HG03039 (cell line): Measurements from ENCODE around the gene CARS2.

ENCODE experiments used
- ATAC-seq: cut with Tn5 transposase; IDR thresholded peaks from one replicate; pipeline ENCODE4 v1.9.1; 2021; ENCODE audit warnings: mild to moderate bottlenecking, moderate library complexity; ENCODE audit not compliant: unreplicated experiment

Gene CARS2

DNA sequence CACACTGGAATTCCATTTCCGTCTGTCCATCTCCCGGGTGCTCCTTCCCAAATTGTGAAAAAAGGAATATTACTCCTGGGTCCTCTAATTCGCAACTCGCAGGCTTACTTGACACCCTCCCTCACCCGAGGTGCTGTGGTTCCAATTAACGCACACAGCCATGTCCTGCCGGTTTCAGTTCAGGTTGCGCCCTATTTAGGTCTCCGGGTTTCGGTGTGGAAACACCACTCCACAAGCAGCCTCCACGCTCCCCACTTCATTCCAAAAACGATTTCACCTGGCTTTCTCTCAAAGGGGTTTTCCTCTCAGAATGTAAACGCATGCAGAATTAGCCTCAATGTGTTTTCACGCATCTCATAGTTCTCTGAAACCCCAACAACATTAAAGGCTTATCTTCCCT, 52.6 kb downstream of the CARS2 start:
- no peak for ATAC-seq

GRCh38 chr13:110652764-110653163, 53.2 kb downstream of the CARS2 start:
- no peak for ATAC-seq

GRCh38 chr13:110652231-110652730, 53.6 kb downstream of the CARS2 start:
- no peak for ATAC-seq

DNA sequence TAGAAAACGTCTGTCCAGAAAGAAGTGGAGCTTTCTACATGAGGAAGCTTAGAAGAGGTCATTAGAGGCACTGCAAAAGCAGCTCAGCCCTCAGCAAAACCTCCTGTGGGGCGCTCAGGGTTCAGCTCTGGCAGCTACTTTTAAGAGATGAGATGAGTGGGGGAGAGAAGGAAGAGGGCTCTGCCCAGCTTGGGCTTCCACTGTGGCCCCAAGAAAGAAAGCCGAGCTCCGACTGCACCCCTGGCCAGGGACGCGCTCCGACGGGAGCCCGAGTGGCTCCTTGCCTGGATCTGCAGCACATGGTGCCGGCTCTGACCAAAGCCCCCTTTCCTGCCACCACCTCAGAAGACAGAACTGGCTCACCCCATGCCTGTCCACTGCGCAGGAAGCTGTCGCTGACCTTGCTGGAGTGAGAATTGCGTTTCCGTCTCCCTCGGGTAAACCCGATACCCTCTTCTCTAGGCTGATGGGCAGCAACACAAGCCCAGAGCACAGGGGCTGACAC, 54.1 kb downstream of the CARS2 start:
- no peak for ATAC-seq

DNA sequence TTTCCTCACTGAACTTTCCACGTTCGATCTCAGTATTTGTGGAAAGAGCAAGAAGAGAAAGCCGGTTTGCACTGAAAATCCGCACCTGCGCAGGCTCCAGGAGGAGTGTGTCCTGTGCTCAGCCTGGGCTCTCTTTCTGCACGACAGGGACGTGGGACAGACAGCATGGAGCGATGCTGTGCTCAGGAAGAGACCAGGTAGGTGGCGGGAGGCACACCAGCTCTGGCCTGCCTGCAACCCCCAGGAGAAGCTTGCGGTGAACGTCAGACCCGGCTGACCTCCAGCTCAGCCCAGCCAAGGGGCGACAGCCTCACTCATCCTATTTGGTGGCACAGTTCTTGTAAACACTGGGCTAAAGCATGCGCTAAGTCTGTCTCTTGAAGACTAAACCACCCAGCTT, 54.6 kb downstream of the CARS2 start:
- no peak for ATAC-seq

DNA sequence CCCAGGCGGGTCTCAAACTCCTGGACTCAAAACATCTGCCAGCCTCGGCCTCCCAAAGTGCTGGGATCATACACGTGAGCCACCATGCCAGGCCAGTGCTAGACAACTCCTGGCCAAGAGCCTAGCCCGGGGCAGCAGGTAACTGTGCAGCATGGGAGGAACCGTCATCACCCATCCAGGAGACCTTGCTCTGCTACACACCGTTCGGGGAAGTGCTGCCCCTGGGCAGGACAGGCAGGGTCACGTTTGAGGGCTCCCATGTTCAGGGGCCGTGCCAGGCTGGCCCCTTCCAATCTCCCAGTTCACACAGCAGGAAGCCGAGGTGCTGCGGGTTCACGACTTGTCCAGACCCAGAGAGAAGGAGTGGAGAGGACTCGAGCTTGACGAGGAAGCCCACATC, 55.5 kb downstream of the CARS2 start:
- ATAC-seq = no peak

GRCh38 chr13:110649551-110649950, 56.4 kb downstream of the CARS2 start:
- ATAC-seq = no peak

GRCh38 chr13:110648848-110649421, 57.0 kb downstream of the CARS2 start:
- no peak for ATAC-seq

DNA sequence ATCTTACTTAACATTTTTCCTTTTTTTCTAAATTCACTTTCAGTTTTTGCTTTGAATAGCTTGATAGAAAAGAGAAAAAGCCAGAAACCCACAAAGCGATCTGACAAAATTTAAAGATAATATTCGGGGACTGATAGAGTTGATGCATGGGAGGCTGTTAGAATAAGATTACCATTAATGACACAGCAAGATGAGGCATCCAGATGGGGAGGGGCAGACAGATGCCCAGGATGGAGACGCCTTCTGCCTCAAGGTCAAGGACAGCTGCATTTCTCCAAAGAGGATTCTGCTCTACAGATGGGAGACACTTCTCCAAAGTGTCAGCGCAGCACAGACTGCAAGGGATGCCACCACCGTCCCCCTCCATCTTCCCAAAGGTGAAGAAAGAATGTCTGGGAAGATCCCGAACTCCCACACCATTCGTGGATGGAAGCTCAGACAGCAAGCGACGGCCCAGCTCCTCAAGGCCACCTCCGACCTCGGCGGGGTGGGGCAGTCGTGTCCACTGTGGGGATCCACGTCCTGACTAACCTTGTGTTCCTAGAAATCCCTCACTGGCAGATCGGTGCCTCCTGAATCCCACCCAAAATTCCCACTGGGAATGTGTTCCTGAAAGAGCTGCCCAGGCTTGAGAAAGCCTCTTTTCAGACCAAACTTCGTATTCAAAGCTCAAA, 57.6 kb downstream of the CARS2 start:
- ATAC-seq = no peak

GRCh38 chr13:110647365-110647737, 58.6 kb downstream of the CARS2 start:
- ATAC-seq = no peak

DNA sequence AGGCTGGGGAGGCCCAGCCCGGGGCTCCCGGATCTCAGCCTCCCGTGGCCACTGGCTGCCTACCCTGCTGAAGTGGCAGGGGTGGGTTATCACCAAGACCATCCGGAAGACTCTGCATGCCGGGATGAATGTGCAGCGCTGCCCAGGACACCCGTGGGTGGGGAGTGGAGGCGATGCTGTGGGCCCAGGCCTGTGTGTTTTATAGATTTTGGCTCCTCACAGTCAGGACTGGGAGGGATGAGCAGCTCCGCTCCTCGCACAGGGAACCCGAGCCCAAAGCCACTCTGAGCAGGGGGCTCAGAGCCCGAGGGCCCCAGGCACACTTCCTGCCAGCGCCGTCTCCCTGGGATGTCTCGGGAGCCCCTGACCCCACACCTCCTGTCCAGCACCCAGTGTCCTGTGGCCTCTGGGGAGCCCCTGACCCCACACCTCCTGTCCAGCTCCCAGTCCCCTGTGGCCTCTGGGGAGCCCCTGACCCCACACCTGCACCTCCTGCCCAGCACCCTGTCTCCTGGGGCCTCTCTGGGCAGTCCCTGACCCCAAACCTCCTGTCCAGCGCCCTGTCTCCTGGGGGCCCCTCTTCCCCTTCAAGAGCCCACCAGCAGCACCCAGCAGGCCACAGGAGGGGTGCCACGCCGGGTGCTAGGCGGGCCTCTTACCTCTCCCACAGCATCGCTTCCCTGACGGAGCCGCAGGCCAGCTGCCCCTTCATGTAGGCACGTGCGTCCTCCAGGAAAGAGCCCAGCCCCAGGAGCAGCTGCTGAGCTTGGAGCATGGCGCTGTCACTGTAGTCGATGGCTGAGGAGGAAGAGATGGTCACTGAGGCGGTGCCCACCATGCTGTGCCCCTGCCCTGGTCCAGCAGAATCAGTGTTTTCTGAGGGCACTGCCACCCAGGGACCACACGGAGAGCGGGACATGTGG, 59.2 kb downstream of the CARS2 start:
- ATAC-seq = no peak

GRCh38 chr13:110645750-110646149, 60.2 kb downstream of the CARS2 start:
- ATAC-seq = no peak

DNA sequence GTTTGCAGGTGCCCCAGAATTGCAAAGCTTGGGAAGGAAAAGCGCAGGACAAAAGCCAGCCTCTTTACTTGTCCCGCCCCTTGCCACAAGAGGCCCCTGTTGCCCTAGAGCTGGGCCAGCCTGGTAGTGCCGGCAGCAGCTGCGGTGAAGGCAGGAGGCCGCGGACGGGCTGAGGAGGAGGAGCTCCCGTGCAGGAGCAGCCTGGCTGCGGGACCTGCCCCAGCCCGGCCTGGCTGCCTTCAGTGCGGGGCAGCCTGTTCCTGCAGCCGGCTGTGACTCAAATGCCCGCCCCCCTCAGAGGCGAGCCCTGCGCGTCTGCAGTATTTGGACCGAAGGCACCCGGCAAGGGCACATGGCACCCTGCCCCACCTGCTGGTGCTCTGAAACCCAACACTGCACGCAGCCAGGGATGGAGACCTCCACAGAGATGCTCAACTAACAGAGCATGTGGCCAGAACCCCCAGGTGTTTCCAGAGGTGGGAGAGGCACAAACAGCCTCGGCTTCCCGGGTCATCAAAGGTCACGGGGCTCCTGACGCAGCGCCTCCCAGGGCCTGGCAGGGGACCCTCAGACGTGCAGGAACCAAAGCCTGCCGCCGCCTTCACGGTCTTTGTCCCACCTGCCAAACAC, 60.9 kb downstream of the CARS2 start:
- ATAC-seq = peak; percentile 63

- no peak for ATAC-seq
Measured at GRCh38 chr13:110643768-110644421, 62.0 kb downstream of the CARS2 start.

DNA sequence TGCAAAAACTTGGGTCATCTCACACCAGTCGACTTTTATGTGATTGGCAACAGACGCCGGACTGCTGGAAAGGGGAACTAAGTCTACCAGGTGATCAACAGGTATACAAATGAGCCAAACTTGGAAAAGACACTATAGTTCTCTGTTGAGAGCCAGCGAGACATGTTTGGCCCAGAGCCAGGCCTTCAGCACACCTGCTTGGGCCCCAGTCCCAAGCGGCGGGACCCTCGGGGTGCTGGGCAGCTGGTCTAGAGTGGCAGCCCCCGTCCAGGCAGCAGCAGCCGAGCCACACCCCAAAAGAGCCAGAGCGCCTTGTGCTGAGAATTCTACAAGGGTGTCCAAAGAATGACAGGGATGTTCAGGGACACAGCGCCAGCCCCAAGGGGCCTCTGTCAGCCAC, 62.6 kb downstream of the CARS2 start:
- no peak for ATAC-seq

GRCh38 chr13:110642291-110642981, 63.5 kb downstream of the CARS2 start:
- ATAC-seq = no peak

GRCh38 chr13:110641055-110642015, 64.6 kb downstream of the CARS2 start:
- no peak for ATAC-seq

DNA sequence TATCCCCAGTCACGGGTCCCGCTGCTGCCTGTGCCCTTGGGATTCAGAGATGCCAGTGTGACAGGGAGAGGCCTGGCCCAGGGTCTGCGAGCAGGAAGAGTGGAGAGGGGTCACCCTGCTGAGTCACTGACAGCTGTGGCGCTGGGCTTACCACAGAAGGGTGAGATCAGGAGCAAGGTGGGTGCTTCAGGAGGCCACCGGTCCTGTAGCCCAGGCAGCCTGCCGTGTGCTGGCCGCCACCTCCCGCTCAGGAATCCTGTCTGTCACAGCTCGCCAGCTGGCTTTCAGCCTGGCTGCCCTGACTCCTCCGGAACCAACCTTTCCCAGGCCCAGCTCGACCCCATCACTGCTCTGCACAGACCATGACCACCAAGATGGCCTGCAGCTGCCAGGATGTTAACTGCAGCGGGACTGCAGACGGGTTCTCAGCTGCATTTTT, 65.3 kb downstream of the CARS2 start:
- ATAC-seq = no peak

DNA sequence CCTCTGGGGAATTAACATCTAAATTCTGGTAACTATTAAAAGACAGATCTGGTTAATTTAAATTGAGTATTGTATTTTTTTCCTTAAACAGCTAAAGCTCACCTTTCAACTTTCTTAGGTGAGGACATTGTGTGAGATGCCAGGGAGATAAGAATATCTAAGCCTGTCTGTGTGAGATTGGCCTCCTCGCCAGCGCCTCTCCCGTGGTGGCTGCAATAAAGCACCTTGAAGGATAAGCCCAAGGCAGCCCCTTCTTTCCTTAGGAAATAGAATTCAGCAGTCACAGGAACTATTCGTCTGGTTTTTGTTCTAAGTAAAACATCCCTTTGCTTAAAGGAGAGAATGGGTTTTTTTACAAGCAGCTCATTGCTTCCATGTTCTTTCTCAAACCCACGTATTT, 66.0 kb downstream of the CARS2 start:
- no peak for ATAC-seq
